ENCODE data around the gene CEP152. TPM values are rescaled to one million over a fixed set of nuclear protein-coding genes. Genes with fewer than 3 reads are reported as not detected.

The CEP152 gene
- polyA plus RNA-seq, 1 donor from 2014 or later = 1.3 TPM

DNA sequence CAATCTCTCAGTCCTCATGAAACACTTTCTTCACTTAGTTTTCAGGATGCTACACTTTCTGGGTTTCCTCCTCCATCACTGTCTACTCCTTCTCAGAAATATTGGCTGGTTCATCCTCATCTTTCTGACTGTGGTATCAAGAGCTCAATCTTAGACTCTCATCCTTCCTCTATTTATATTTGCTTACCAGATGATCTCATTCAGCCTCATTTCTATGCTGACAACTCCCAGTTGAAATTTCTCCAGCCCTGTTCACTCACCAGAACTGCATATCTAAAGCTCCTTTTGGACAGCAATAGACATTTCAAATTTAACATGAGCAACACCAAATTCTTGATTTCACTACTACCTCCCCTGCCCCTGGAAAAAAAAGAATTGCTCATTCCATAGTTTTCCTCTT, 117.4 kb downstream of the CEP152 start:
- Histone ChIP-seq H3K27me3 (ENCODE audit: insufficient read depth, low read depth, low read length) (no peaks in the 10 kb centered on the region), H2AFZ (ENCODE audit: low read depth, low read length) (no peak overlapping the region), H3F3A (ENCODE audit: insufficient read depth, low read length, poor library complexity, severe bottlenecking) (no peaks in the 10 kb centered on the region), H4K20me1 (ENCODE audit: insufficient read depth) (no peaks in the 10 kb centered on the region), H3K79me2 (replicated peaks; ENCODE audit: insufficient read depth, low read length) (no peaks in the 10 kb centered on the region), H3K27ac (ENCODE audit: low read length) (no peak overlapping the region), H3K36me3 (ENCODE audit: insufficient read depth, low read length) (no peaks in the 10 kb centered on the region), H3K9ac (ENCODE audit: low read length) (no peak overlapping the region), H3K4me3 (ENCODE audit: low read length) (no peak overlapping the region), H3K9me2 (ENCODE audit: insufficient read depth, low read length) (no peaks in the 10 kb centered on the region), H3K9me3 (ENCODE audit: low read length) (no peaks in the 10 kb centered on the region), H3K4me2 (ENCODE audit: low read length) (no peak overlapping the region)
- TF ChIP-seq RAD21 (conservative IDR thresholded peaks at IDR 0.05) = no peak
- TF ChIP-seq, protein P1, sequence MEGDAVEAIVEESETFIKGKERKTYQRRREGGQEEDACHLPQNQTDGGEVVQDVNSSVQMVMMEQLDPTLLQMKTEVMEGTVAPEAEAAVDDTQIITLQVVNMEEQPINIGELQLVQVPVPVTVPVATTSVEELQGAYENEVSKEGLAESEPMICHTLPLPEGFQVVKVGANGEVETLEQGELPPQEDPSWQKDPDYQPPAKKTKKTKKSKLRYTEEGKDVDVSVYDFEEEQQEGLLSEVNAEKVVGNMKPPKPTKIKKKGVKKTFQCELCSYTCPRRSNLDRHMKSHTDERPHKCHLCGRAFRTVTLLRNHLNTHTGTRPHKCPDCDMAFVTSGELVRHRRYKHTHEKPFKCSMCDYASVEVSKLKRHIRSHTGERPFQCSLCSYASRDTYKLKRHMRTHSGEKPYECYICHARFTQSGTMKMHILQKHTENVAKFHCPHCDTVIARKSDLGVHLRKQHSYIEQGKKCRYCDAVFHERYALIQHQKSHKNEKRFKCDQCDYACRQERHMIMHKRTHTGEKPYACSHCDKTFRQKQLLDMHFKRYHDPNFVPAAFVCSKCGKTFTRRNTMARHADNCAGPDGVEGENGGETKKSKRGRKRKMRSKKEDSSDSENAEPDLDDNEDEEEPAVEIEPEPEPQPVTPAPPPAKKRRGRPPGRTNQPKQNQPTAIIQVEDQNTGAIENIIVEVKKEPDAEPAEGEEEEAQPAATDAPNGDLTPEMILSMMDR (IDR thresholded peaks at IDR 0.05; ENCODE audit: poor library complexity, severe bottlenecking) = no peak
- TF ChIP-seq POLR2AphosphoS5 (IDR thresholded peaks at IDR 0.05) = no peak
- TF ChIP-seq SMC3 (conservative IDR thresholded peaks at IDR 0.05; ENCODE audit: poor library complexity) = no peak
- no peak for TF ChIP-seq EP300 (conservative IDR thresholded peaks at IDR 0.05; ENCODE audit: poor library complexity, severe bottlenecking)
- TF ChIP-seq EZH2 (IDR thresholded peaks at IDR 0.05; ENCODE audit: borderline replicate concordance, insufficient read depth, low read length, poor library complexity, severe bottlenecking) = no peak
- no peak for TF ChIP-seq TAF1 (IDR thresholded peaks at IDR 0.05; ENCODE audit: low read depth)
- TF ChIP-seq MXI1 (conservative IDR thresholded peaks at IDR 0.05; ENCODE audit: poor library complexity, severe bottlenecking) = no peak
- TF ChIP-seq REST (IDR thresholded peaks at IDR 0.05; ENCODE audit: borderline replicate concordance) = no peak

DNA sequence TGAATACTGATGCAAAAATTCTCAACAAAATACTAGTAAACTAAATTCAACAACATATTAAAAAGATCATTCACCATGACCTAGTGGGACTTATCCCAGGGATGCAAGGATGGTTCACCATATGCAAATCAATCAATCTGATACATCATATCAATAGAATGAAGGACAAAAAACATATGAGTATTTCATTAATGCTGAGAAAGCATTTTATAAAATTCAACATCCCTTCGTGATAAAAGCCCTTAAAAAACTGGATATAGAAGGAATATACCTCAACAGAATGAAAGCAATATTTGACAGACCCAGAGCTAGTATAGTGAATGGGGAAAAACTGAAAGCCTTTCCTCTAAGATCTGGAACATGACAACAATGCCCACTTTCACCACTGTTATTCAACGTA, 122.4 kb downstream of the CEP152 start:
- Histone ChIP-seq H3K9me3 (ENCODE audit: low read length) (no peaks in the 10 kb centered on the region), H3F3A (ENCODE audit: insufficient read depth, low read length, poor library complexity, severe bottlenecking) (no peaks in the 10 kb centered on the region), H3K9ac (ENCODE audit: low read length) (no peak overlapping the region), H3K4me3 (ENCODE audit: low read length) (no peak overlapping the region), H3K36me3 (ENCODE audit: insufficient read depth, low read length) (no peaks in the 10 kb centered on the region), H3K4me2 (ENCODE audit: low read length) (no peak overlapping the region), H2AFZ (ENCODE audit: low read depth, low read length) (no peak overlapping the region), H3K9me2 (ENCODE audit: insufficient read depth, low read length) (no peaks in the 10 kb centered on the region), H3K79me2 (replicated peaks; ENCODE audit: insufficient read depth, low read length) (no peaks in the 10 kb centered on the region), H4K20me1 (ENCODE audit: insufficient read depth) (no peaks in the 10 kb centered on the region), H3K27me3 (ENCODE audit: insufficient read depth, low read depth, low read length) (no peaks in the 10 kb centered on the region), H3K27ac (ENCODE audit: low read length) (no peak overlapping the region)
- TF ChIP-seq, protein P1 (IDR thresholded peaks at IDR 0.05; ENCODE audit: poor library complexity, severe bottlenecking) = no peak
- TF ChIP-seq MXI1 (conservative IDR thresholded peaks at IDR 0.05; ENCODE audit: poor library complexity, severe bottlenecking) (no peak), POLR2AphosphoS5 (IDR thresholded peaks at IDR 0.05) (no peak), TAF1 (IDR thresholded peaks at IDR 0.05; ENCODE audit: low read depth) (no peak), RAD21 (conservative IDR thresholded peaks at IDR 0.05) (no peak), SMC3 (conservative IDR thresholded peaks at IDR 0.05; ENCODE audit: poor library complexity) (no peak)

Other genes with a start within 250 kb of the CEP152 start
- 17.9 and 22.0 TPM in 2 replicates for gene FBN1, start 165.4 kb downstream of the CEP152 start, polyA plus RNA-seq
- 476 and 530 TPM in 2 replicates for gene EID1, start 67.1 kb upstream of the CEP152 start, polyA plus RNA-seq
- 4.5 and 5.0 TPM in 2 replicates for gene SHC4, start 152.8 kb upstream of the CEP152 start, polyA plus RNA-seq
- 44.9 and 45.9 TPM in 2 replicates for gene SECISBP2L, start 235.4 kb upstream of the CEP152 start, polyA plus RNA-seq

Data from neural cell (in vitro differentiated cells).